GM21526 (cell line): ENCODE measurements around the gene ADCY1.
"Not testable (repeated sequence)": the region's sequence is repeated elsewhere in the genome, so short reads cannot be mapped to it uniquely, and the experiment has no call there.

ENCODE experiments used
- ATAC-seq: cut with Tn5 transposase; IDR thresholded peaks from one replicate; pipeline ENCODE4 v1.9.1; 2021; ENCODE audit warnings: moderate library complexity; ENCODE audit not compliant: unreplicated experiment, low FRiP score

ADCY1 gene

GRCh38 chr7:45573661-45574415, at the start of gene ADCY1:
Gene ADCY1, plus strand, starts transcription at chr7:45574368. Its CDS starts 176 bp downstream, at chr7:45574544.
- ATAC-seq = peak; percentile 22

GRCh38 chr7:45524445-45524844, 49.7 kb upstream of the ADCY1 start:
- ATAC-seq = no peak

GRCh38 chr7:45525057-45525456, 49.1 kb upstream of the ADCY1 start:
- no peak for ATAC-seq

GRCh38 chr7:45543473-45543872, 30.7 kb upstream of the ADCY1 start:
- no peak for ATAC-seq

- not testable (repeated sequence) for ATAC-seq
Observed at GRCh38 chr7:45545105-45545710, 29.0 kb upstream of the ADCY1 start.

- ATAC-seq = not testable (repeated sequence)
Observed at GRCh38 chr7:45548917-45549316, 25.3 kb upstream of the ADCY1 start.

- no peak for ATAC-seq
Observed at GRCh38 chr7:45563401-45563800, 10.8 kb upstream of the ADCY1 start.

- ATAC-seq = no peak
Observed at GRCh38 chr7:45563941-45564461, 10.2 kb upstream of the ADCY1 start.

GRCh38 chr7:45564485-45564884, 9.7 kb upstream of the ADCY1 start:
- no peak for ATAC-seq

GRCh38 chr7:45564886-45565455, 9.2 kb upstream of the ADCY1 start:
- ATAC-seq = no peak

- no peak for ATAC-seq
Observed at GRCh38 chr7:45566386-45566785, 7.8 kb upstream of the ADCY1 start.

GRCh38 chr7:45566961-45567360, 7.2 kb upstream of the ADCY1 start:
- no peak for ATAC-seq

- ATAC-seq = no peak
Observed at GRCh38 chr7:45567713-45568112, 6.5 kb upstream of the ADCY1 start.

- ATAC-seq = no peak
Observed at GRCh38 chr7:45568536-45569289, 5.5 kb upstream of the ADCY1 start.

- no peak for ATAC-seq
Observed at GRCh38 chr7:45569290-45569685, 4.9 kb upstream of the ADCY1 start.

GRCh38 chr7:45570797-45571196, 3.4 kb upstream of the ADCY1 start:
- no peak for ATAC-seq

- ATAC-seq = no peak
Observed at GRCh38 chr7:45573204-45573603, 964 bp upstream of the ADCY1 start.

GRCh38 chr7:45574416-45574668, 174 bp downstream of the ADCY1 start:
- ATAC-seq = no peak

- ATAC-seq = peak; percentile 55
Observed at GRCh38 chr7:45574669-45575500, 717 bp downstream of the ADCY1 start.

- no peak for ATAC-seq
Observed at GRCh38 chr7:45575501-45576248, 1.5 kb downstream of the ADCY1 start.
